ENCODE measurements around the gene SLC48A1.
A peak's percentile ranks its signal among the peaks of the same experiment; 100 is the strongest.

Gene SLC48A1

DNA sequence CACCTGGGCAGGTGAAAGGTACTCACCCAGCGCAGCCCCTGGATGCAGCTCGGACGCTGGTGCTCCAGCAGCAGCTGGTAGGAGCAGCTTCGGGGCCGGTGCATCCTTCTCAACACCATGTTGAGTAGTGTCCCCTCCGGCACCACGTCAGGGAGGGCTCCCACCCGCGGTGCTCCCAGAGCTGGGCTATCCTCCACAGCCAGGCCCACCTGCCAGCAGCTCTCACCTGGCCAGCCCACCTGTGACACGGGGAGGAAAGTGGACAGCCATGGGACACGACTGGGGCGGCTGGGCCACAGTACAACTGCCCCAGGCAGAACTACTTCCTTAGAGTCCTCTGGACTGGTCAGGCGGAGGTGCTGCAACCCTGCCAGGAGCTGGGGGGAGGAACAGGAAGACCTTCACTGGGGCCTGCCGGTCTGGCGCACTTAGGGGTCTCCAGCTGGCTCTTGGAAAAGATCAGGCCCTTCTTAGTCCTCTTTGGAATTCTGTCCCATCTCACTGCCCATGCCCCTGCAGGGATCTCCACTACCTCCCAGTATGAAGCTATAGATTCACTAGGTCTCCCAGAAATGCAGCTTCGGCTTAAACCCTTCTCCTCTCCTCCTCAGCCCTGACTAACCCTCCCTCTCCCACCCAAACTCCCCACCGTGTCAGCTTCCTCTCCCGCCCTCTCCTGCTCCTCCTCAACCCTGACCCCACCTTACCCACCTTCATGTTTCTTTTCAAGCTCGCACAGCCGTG, 15.0 kb upstream of the SLC48A1 start:
- no peak for DNase-seq (ENCODE audit: low read depth)

DNA sequence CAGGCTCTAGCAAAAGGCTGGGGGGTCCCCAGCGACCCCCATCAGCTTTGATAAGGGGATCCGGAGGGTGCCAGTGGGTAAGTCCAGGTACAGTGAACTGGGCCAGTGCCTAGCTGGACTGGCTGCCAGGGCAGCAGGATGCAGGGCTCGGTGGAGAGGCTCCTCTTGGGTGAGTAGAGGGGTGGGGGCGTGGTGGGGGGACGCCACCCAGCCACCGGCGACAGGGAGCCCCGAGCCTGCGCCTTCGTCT, 14.5 kb upstream of the SLC48A1 start:
- DNase-seq (ENCODE audit: low read depth): no peak

DNA sequence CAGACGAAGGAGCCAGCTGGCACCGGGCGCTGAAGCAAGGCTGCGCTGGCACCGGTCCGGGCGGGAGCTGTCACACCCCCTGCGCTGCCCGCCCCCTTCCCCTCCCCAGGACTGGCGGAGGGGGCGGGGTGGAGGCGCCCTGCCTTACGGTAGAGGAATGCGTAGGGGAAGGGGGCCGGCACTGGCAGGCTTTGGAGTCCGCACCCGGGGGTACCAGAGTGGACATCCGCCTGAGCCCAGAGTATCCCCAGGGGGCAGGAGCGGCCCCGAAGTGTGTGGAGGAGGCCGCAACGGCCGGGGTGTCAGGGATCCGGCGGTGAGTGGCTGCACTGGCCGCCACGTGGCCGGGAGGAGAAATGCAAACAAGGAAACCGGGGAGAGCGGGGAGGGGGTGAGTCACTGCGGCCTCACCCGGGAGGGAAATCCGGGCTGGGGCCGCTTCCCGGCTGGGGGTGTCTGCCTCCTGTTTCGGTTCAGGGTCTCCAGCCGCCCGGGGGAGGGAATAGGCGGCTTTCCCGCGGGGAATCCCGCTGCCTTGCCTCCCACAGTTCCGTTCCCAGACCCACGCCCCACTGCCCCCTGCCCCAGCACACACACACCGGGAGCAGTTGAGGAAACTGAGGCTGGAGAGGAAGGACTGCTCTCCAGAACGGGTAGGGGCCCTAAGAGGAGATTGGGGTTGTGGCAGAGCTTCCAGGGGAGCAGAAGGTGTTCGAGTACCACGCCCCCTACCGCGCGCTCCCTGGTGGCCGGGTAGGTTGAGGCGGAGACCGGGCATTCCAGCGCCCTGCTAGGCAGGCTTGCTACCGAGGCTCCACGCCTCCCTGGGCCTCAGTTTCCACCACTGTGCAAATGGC, 14.0 kb upstream of the SLC48A1 start, which contains the start of gene RAPGEF3:
Gene RAPGEF3 (minus strand): TSS at position 47 of the 857 bp plus-strand sequence. CDS start 324 bp downstream, outside the sequence.
- DNase-seq (ENCODE audit: low read depth): peak; percentile 45

DNA sequence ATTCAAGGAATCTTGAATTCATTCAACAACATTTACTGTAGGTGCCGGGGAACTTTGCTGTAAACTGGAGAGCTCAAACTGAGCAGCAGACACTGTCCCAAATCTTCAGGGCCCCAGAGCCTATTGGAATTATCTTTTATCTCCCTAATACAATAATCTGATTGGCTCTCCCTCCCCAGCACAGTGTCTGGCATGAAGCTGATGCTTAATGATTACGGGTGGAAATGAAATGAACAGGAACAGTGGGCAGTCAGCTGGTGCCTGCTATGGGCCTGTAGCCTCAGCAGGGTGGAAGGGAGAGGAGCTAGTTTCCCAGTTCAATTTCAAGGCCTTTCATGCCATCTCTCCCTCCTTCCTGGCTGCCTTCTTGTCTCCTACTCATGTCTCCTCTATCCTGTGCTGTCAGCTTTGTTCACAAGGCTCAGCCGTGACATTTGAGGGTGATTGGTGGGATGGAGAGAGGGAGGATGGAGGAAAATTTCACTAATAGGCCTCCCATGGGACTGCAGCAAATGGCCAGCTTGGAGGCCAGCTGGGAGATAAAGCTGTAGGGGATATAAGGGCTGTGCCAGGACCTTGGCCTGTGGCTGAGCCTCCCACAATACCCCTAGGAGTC, 10.1 kb upstream of the SLC48A1 start:
- no peak for DNase-seq (ENCODE audit: low read depth)

DNA sequence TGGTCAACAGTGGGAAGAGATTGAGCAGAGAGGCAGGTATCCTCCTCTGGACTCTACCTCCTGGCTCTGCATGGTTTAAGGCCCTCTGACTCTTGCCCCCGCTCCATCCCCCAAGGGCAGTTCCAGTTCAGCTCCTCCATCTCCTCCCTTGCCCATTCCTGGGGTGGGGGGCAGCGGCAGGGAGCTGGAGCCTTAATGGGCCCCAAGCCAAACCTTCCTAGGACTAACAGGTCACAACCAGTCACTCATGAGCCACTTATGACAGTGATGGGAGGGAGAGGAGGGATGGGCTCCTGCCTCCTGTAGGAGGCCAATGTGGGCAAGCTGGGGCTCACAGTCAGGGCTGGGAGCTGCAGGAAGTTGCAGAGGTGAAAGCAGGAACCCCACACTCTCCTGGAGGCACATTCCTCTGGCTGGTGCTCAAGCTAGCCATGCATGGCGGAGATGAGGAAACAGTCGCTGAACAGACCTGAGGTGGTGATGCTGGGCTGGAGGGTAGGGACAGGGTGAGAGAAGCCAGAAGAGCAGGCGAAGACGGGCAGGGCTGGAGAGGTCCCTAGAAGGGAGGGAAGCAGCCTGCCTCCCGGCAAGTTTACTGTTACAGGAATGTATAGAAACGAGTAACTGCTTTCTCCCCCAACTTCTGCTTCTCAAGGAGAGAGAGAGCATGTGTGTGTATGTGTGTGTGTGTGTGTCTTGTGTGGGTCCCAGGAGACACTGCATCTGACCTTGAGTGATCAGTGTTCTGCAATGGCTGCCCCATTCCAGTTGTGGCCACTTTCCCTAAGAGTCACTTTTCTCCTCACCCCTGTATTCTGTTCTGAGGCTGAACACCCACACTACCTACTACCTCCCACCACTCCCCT, 9.3 kb upstream of the SLC48A1 start:
- no peak for DNase-seq (ENCODE audit: low read depth)

- no peak for DNase-seq (ENCODE audit: low read depth)
Measured at GRCh38 chr12:47766502-47767215, 6.4 kb upstream of the SLC48A1 start.

GRCh38 chr12:47767216-47767724, 5.8 kb upstream of the SLC48A1 start:
- DNase-seq (ENCODE audit: low read depth): peak; percentile 60

DNA sequence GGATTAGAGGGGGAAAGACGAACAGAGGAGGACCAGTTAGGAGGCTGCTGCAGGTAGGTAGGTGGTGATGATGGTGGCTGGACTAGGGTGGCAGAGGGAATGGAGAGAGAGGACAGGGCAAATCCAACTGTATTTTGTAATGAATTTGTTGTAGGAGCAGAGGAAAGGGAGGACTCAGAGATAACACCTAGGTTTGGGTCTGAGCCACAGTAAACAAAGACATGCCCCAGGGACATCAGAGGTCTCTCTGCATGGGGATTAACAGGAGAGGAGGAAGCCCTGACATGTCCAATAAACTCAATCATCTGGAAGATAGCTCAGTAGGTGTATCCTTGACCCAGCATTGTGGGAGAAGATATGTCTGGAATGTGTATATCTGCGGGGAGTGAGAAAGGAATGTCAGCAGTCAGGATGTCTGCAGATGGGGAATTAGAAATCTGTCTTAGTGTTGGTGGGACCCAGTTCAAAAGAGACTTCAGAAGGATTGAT, 4.7 kb upstream of the SLC48A1 start:
- DNase-seq (ENCODE audit: low read depth): no peak

- DNase-seq (ENCODE audit: low read depth): no peak
Measured at GRCh38 chr12:47769234-47770085, 3.6 kb upstream of the SLC48A1 start.

- DNase-seq (ENCODE audit: low read depth): no peak
Measured at GRCh38 chr12:47770086-47770726, 2.8 kb upstream of the SLC48A1 start.

- DNase-seq (ENCODE audit: low read depth): no peak
Measured at GRCh38 chr12:47771304-47771703, 1.7 kb upstream of the SLC48A1 start.

DNA sequence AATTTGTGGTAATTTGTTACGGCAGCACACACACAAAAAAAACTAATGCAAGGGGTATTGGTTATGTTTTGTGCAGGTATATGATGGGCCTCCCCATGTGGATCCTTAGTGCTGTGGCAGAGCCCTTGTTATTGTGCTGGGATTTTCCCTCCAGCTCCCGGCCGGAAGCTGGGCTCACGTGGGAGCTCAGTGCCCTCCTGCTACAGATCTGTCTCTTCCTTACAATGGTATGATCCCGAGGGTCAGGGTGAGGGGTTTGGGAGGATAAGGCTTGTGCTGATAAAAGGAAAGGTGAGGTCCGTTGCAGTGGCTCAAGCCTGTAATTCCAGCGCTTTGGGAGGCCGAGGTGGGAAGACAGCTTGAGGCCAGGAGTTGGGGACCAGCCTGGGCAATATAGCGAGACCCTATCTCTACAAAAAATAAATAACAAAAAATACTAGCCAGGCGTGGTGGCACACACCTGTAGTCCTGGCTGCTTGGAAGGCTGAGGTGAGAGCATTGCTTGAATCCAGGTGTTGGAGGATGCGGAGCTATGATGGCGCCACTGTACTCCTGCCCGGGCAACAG, 861 bp upstream of the SLC48A1 start:
- DNase-seq (ENCODE audit: low read depth): no peak

- no peak for DNase-seq (ENCODE audit: low read depth)
Measured at GRCh38 chr12:47772738-47773061, 338 bp upstream of the SLC48A1 start.

- DNase-seq (ENCODE audit: low read depth): no peak
Measured at GRCh38 chr12:47773858-47774580, 981 bp downstream of the SLC48A1 start.

- DNase-seq (ENCODE audit: low read depth): no peak
Measured at GRCh38 chr12:47774663-47775062, 1.6 kb downstream of the SLC48A1 start.

DNA sequence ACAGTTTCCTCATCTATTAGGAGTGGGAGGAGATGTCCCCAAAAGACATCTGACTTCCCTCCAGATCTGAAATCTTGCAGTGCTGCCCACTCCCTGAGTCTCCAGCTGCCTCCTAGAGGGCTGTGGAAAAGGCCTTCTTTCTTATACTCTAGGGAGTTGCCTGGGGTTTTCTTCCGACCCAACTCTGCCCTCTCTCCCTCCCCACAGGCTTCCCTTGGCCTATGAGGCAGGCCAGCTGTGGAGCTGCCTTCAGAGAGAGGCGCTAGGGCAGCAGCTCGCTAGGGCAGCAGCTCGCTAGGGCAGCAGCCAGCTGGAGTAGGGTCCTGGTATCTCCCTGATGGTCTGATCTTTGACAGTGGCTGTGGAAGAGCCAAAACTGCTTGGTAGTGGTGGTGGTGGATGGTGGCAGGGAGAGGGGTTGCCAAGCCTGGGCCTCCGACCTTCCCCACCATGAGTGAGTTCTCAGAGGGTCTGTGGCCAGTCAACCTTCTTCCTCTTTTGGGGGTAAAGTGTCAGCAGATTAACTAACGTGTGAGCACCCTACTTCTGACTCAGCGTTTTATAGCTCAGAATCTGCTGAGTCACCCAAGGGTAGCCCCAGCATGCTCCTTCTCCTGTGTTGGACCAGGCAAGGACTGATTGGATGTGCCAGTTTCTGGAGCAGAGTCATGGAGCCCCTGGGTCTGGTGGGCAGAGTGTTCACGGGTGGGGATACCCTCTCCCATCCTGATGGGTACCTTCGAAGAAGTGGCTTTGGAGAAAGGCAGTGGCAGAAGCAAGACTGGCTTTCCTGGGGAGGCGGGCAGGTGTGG, 2.3 kb downstream of the SLC48A1 start:
- no peak for DNase-seq (ENCODE audit: low read depth)

DNA sequence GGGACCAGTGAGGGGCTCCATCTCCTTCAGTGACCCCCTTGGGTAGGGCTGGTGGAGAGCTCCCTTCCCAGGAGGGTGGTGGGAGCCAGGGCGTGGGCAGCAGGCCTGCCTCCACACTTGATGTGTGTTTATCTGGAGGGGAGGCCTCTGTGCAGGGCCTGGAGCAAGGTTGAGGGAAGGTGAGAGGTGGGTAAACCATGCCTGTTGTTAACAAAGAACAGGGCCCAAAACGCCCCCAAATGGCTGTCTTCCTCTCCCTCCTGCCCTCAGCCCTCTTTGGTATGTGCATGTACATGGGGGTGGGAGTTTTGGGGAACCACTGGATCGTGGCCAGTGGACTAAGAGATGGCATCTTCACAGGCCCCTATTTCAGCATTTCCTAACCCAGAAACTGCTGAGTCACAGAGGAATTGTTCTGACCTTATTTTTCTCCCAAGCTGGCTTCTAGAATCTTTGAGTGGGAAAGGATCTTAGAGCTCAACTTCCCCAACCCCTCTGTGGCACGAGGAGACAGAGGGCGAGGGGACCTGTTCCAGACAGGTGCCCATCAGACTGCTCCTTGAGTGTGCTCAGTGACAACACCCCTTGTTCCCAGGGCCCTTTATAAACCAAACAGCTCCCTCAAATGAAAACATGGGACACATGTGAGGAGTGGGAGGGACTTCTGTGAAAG, 3.6 kb downstream of the SLC48A1 start:
- no peak for DNase-seq (ENCODE audit: low read depth)
